HG02885 (cell line): ENCODE results near the gene CHDH.

ENCODE experiments used
- ATAC-seq: cut with Tn5 transposase; IDR thresholded peaks from one replicate; pipeline ENCODE4 v1.9.1; 2021; ENCODE audit warnings: mild to moderate bottlenecking; ENCODE audit not compliant: unreplicated experiment, poor library complexity

The CHDH gene

DNA sequence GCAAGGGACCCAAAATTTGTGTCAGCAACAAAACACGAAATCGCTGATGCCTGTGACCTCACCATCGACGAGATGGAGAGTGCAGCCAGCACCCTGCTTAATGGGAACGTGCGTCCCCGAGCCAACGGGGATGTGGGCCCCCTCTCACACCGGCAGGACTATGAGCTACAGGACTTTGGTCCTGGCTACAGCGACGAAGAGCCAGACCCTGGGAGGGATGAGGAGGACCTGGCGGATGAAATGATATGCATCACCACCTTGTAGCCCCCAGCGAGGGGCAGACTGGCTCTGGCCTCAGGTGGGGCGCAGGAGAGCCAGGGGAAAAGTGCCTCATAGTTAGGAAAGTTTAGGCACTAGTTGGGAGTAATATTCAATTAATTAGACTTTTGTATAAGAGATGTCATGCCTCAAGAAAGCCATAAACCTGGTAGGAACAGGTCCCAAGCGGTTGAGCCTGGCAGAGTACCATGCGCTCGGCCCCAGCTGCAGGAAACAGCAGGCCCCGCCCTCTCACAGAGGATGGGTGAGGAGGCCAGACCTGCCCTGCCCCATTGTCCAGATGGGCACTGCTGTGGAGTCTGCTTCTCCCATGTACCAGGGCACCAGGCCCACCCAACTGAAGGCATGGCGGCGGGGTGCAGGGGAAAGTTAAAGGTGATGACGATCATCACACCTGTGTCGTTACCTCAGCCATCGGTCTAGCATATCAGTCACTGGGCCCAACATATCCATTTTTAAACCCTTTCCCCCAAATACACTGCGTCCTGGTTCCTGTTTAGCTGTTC lies 34.9 kb downstream of the CHDH start:
- no peak for ATAC-seq

- no peak for ATAC-seq
These were observed 36.3 kb downstream of the CHDH start for GRCh38 chr3:53809764-53810400.

GRCh38 chr3:53809267-53809666 lies 37.0 kb downstream of the CHDH start:
- no peak for ATAC-seq

DNA sequence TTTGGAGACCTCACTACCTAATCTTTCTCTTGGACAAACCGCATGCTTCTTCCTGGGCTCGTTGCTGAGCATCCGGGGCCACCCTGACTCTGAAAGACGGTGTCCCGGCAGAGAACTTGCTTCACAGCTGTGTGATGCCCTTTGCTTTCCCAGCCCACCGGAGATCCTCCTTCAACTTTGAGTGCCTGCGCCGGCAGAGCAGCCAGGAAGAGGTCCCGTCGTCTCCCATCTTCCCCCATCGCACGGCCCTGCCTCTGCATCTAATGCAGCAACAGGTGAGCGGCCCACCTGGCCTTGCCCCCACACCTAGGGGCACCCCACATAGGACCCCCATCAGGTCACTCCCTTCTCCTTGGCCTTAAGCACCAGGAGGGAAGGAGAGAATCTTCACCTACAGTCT lies 37.7 kb downstream of the CHDH start:
- ATAC-seq = no peak

- no peak for ATAC-seq
These were observed 39.0 kb downstream of the CHDH start for GRCh38 chr3:53807117-53807810.

GRCh38 chr3:53806182-53807116 lies 39.8 kb downstream of the CHDH start:
- ATAC-seq = no peak

DNA sequence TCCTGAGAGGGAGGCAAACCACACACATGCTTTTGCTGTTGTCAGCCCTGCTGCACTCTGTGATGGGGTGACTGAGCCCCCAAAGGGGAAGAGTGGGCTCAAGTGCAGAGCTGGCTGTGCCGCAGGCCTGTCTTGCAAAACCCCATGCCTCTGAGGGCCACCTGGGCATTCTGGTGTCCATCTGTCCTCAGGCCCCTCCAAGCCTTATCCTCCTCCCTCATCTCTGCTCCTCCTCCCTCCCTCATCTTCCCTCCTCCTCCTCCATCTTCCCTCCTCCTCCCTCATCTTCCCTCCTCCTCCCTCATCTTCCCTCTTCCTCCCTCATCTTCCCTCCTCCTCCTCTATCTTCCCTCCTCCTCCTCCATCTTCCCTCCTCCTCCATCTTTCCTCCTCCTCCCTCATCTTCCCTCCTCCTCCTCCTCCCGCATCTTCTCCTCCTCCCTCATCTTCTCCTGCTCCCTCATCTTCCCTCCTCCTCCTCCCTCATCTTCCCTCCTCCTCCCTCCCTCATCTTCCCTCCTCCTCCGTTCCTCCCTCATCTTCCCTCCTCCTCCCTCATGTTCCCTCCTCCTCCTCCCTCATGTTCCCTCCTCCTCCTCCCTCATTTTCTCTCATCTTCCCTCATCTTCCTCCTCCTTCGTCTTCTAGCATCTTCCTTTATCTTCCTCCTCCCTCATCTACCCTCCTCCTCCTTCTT lies 40.6 kb downstream of the CHDH start:
- no peak for ATAC-seq

GRCh38 chr3:53804697-53805462 lies 41.3 kb downstream of the CHDH start:
- ATAC-seq = peak; percentile 71

DNA sequence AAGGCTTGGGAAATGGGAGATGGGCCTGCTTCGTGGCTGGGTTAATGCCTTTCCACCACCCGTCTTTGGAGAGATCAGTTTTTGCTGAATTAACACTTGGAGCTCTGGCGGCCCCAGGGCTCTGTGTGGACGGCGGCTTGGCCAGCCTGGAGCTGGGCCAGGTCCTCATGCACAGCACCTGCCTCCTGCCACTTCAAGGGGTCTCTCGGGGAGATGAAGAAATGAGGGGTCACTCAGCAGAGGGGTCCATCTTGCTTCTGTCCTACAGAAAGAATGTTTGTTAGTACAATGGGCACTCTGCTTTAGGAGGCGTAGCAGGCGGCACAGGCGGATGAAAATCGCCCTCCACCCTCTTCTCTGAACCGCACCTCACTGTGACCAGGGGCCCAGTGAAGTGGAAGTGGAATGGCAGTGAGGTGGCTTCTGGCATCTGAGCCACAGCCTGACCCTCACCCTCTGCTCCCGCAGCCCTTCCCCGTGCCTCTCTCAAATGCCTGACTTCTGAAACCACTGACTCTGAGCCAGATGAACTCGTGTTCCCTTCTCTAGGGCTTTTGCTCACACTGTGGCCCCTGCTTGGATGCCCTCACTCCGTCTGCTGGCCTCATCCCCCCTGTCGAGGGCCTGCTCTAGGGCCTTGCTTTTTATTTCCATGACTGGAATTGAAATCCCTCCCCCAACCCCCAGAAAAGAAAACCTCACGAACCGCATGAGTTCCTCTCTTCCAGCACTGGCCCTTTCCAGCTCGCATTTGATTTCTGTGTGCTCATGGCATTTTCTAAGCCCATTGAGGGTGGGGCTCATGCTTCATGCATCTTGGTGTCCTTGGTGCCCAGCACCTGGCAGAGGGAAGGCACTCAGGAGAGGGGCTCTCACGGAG lies 42.2 kb downstream of the CHDH start:
- ATAC-seq = no peak

DNA sequence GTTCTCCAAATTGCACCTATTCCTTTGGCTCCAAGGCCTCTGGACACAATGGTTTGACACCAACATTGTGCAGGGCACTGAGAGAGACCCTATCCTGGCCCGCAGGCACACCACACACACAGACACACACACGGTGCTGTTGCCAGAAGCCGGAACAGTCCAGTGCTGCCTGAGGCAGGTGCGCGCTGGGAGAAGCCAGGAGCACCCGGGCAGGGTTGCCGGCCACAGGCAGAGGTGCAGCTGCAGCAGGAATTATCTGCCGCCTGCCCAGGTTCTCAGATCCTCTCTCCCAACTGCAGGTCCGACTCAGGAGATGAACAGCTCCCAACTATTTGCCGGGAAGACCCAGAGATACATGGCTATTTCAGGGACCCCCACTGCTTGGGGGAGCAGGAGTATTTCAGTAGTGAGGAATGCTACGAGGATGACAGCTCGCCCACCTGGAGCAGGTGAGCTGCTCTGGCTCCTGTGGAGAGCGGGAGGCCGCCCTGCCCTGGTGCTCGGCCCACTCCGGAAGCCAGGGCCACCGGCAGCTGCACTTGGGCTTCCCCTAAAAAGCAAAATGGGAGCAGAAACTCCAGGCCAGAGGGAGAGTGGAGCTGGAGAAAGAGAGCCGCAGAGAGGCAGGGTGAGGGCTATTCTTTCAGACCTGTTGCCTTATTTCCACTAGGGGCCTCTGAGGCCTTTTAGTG lies 42.9 kb downstream of the CHDH start:
- ATAC-seq = no peak

- no peak for ATAC-seq
These were observed 43.9 kb downstream of the CHDH start for GRCh38 chr3:53802256-53802880.

- ATAC-seq = no peak
These were observed 44.9 kb downstream of the CHDH start for GRCh38 chr3:53801319-53801718.

DNA sequence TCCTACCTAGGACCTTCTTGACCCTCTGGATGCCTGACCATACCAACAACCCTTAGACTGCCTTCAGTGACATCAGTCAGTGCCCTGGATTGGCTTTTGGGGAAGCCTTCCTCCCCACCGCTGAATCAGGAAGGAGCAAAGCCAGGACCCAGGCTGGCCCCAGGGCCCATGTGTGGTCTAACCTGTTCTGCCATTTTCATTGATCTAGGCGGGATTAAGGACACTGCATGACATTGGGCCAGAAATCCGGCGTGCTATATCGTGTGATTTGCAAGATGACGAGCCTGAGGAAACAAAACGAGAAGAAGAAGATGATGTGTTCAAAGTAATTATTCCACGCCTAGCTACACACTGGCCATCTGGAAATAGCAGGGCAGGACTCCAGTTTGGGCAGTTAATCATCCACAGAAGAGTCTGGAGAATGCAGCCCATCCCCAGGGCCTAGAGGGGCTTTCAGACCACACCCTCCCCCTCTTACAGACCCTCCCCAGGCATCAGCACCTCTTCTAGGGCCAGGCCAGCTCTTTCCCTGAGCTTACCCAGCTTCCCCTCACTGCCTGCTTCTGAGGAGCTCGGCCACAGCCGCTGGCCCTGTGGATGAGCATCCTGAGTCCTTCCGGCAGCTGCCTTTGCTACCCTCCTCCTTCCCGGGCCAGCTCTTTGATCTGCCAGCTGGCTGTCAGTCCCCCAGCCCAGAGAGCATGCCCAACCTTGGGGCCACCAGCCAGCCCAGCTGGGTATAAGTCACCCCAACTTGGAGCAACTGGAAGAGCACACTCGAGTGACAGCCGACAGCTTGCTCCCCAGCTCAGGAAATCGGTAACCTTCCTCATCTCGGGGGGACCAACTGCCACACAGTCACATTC lies 45.9 kb downstream of the CHDH start:
- no peak for ATAC-seq

DNA sequence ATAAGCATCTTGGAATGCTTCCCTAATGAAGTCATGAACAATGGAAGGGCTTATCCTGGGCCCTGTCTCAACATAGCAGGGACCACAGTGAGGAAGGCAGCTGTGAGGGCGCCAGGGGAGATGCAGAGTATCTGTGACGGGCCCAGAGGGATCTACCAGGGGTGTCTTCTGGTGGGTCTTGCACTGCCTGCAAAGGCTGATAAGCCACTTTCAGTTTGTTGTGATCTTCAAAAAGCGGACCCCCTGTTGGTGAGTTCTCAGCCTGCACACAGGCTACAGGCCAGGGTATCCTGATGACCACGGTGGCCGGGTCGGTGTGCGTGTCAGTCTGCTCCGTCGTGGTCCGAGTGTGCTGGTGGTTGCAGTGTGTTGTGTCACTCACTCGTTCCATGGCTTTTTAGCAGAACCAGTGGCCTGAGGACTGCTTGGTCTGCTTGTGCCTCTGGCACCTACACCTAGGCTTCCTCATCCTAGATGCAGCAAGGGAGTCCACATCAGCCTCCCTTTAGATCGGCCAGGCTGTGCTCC lies 46.8 kb downstream of the CHDH start:
- ATAC-seq = no peak

GRCh38 chr3:53798144-53798543 lies 48.1 kb downstream of the CHDH start:
- ATAC-seq = no peak
